Caki2 (cell line): ENCODE results near the gene CDK3. TPM values are rescaled to one million over a fixed set of nuclear protein-coding genes. Genes with fewer than 3 reads are reported as not detected.
"Not testable (repeated sequence)": the region's sequence is repeated elsewhere in the genome, so short reads cannot be mapped to it uniquely, and the experiment has no call there.

ENCODE experiments used
- DNase-seq: peaks from one replicate; pipeline ENCODE4 v3.0.0-alpha.2; 2015; ENCODE audit warnings: low read depth
- in situ Hi-C: cut with HindIII; loops from 2 replicates; pipeline ENCODE4 v1.10.0; 2016; ENCODE audit warnings: low sequenced_read_pairs, low pct_unique_long_range_greater_than_20kb, mixed read lengths
- total RNA-seq: library from RNA; depleted of rRNA; stranded (reverse); fragments of >200 nt; shearing (Covaris generic); gene quantifications from 2 replicates; pipeline ENCODE4 v1.2.3, GENCODE V29; 2014; ENCODE audit warnings: low replicate concordance; rRNA removed

CDK3 gene
- 5.3 and 12.0 TPM in 2 replicates for total RNA-seq

- in situ Hi-C loops, result no loop called here
- no peak for DNase-seq
These were observed at the start of gene CDK3 for GRCh38 chr17:76000755-76001521. TSS of gene CDK3 (plus strand) at chr17:76000855. CDS start at chr17:76001426, 571 bp downstream.

- DNase-seq, result peak; percentile 8
These were observed 49.6 kb upstream of the CDK3 start for GRCh38 chr17:75950855-75951554.

GRCh38 chr17:75959051-75959838 is 41.4 kb upstream of the CDK3 start:
- in situ Hi-C loops, result no loop called here
- no peak for DNase-seq

More at GRCh38 chr17:75950855-75951554, 49.6 kb upstream of the CDK3 start:
- in situ Hi-C loops, result no loop called here

GRCh38 chr17:75959839-75960511 is 40.7 kb upstream of the CDK3 start:
- no peak for DNase-seq
- in situ Hi-C loops, result no loop called here

GRCh38 chr17:75965468-75965867 is 35.2 kb upstream of the CDK3 start:
- no peak for DNase-seq
- in situ Hi-C loops, result no loop called here

- in situ Hi-C loops, DNase-seq: not testable (repeated sequence)
These were observed 31.6 kb upstream of the CDK3 start for GRCh38 chr17:75969044-75969443.

- in situ Hi-C loops, result no loop called here
- no peak for DNase-seq
These were observed 30.6 kb upstream of the CDK3 start for GRCh38 chr17:75970011-75970523.

- in situ Hi-C loops, result no loop called here
- no peak for DNase-seq
These were observed 30.0 kb upstream of the CDK3 start for GRCh38 chr17:75970626-75971025.

GRCh38 chr17:75975187-75975586 is 25.5 kb upstream of the CDK3 start:
- in situ Hi-C loops, DNase-seq: not testable (repeated sequence)

GRCh38 chr17:75975757-75976174 is 24.9 kb upstream of the CDK3 start:
- no peak for DNase-seq
- in situ Hi-C loops, result no loop called here

- in situ Hi-C loops, result no loop called here
- no peak for DNase-seq
These were observed 24.3 kb upstream of the CDK3 start for GRCh38 chr17:75976175-75976848.

GRCh38 chr17:75978938-75979704 is 21.5 kb upstream of the CDK3 start, which contains the start of the genes ACOX1 and TEN1:
TSS of gene ACOX1 (minus strand) at chr17:75979166. CDS start at chr17:75979073, 93 bp downstream.
TSS of gene TEN1 (plus strand) at chr17:75979240. CDS start at chr17:75986193, 6,953 bp downstream.
- in situ Hi-C loops, result no loop called here
- DNase-seq, result peak; percentile 98

- in situ Hi-C loops, result no loop called here
- no peak for DNase-seq
These were observed 20.9 kb upstream of the CDK3 start for GRCh38 chr17:75979705-75980187.

- peak; percentile 70 for DNase-seq
- in situ Hi-C loops, result no loop called here
These were observed 20.3 kb upstream of the CDK3 start for GRCh38 chr17:75980188-75981018.

GRCh38 chr17:75981019-75981615 is 19.5 kb upstream of the CDK3 start:
- DNase-seq, result no peak
- in situ Hi-C loops, result no loop called here
